Activated CD8-positive, alpha-beta T cell treated with anti-CD3 and anti-CD28 coated beads for 36 hours (primary cell): Measurements from ENCODE around the gene MCF2L2. TPM values are rescaled to one million over a fixed set of nuclear protein-coding genes. Genes with fewer than 3 reads are reported as not detected.

Source experiments
- ATAC-seq: fragments of 200-7000 bp; cut with Tn5 transposase; one replicate; pipeline ENCODE4 v1.10.0; 2021; ENCODE audit warnings: mild to moderate bottlenecking, moderate library complexity
- CTCF ChIA-PET: fragments of 350-600 bp; sonication (Branson Sonifier 250); formaldehyde crosslinking; loops from one replicate; lab custom pipeline; 2021; ENCODE audit warnings: antibody characterized with exemption; lab: Charles Lee
- POLR2A ChIA-PET: fragments of 350-600 bp; sonication (Branson Sonifier 250); formaldehyde crosslinking; loops from one replicate; lab custom pipeline; 2021; ENCODE audit warnings: antibody characterized with exemption; lab: Charles Lee
- DNase-seq: peaks from one replicate; pipeline ENCODE4 v3.0.0-alpha.2; 2020
- H3K27ac Mint-ChIP-seq: one replicate; pipeline ENCODE4 v1.8.0; 2021; ENCODE audit warnings: mild to moderate bottlenecking, mixed read lengths
- H3K27me3 Mint-ChIP-seq: one replicate; pipeline ENCODE4 v1.8.0; 2021; ENCODE audit warnings: mixed read lengths
- H3K36me3 Mint-ChIP-seq: one replicate; pipeline ENCODE4 v1.8.0; 2021; ENCODE audit warnings: low read depth, mixed read lengths
- H3K4me1 Mint-ChIP-seq: one replicate; pipeline ENCODE4 v1.8.0; 2021; ENCODE audit warnings: low read depth, mixed read lengths
- H3K4me3 Mint-ChIP-seq: one replicate; pipeline ENCODE4 v1.8.0; 2021; ENCODE audit warnings: mild to moderate bottlenecking, moderate library complexity, mixed read lengths
- H3K9me3 Mint-ChIP-seq: one replicate; pipeline ENCODE4 v1.8.0; 2021; ENCODE audit warnings: mixed read lengths
- CTCF ChIP-seq: fragments of 200-600 bp; IDR thresholded peaks from one replicate; pipeline ENCODE4 v1.8.0; 2022; ENCODE audit warnings: antibody characterized with exemption, mild to moderate bottlenecking
- intact Hi-C: fragments of 100-400 bp; cut with micrococcal nuclease; formaldehyde crosslinking; loops from one replicate; pipeline ENCODE4 v1.10.0; 2022
- total RNA-seq, 2 experiments: library from RNA; stranded (reverse); gene quantifications; one replicate each; pipeline ENCODE4 v1.2.3, GENCODE V29; 2021

Gene MCF2L2
- total RNA-seq, 2 experiments from 2014 or later, result 3.5 to 3.7 TPM

GRCh38 chr3:183317271-183317670 lies 111.1 kb downstream of the MCF2L2 start:
- no peak overlapping the region for H3K27ac Mint-ChIP-seq
- DNase-seq, result no peak
- intact Hi-C loops, result no loop called here
- no peak overlapping the region for H3K4me3 Mint-ChIP-seq
- POLR2A ChIA-PET, result interaction anchor here (2.0 kb wide), 1 partner anchor 10 kb away, joined by 7 read pairs; no protein-coding TSS in a partner anchor
- CTCF ChIA-PET, result no interaction called here
- peaks cover 18% of the 10 kb centered on the region for H3K4me1 Mint-ChIP-seq
- no peaks in the 10 kb centered on the region for H3K36me3 Mint-ChIP-seq
- TF ChIP-seq CTCF, result no peak
- no peaks in the 10 kb centered on the region for H3K27me3 Mint-ChIP-seq
- ATAC-seq, result no peak
- H3K9me3 Mint-ChIP-seq, result no peaks in the 10 kb centered on the region

GRCh38 chr3:183315739-183316138 lies 112.7 kb downstream of the MCF2L2 start:
- CTCF ChIA-PET, result interaction anchor here (1.1 kb wide), 1 partner anchor 66 kb away, joined by 4 read pairs; no protein-coding TSS in a partner anchor
- no peak for ATAC-seq
- DNase-seq, result no peak
- Mint-ChIP-seq H3K36me3 (peaks cover under 1% of the 10 kb centered on the region), H3K9me3 (no peaks in the 10 kb centered on the region), H3K4me1 (peaks cover 18% of the 10 kb centered on the region), H3K27me3 (no peaks in the 10 kb centered on the region), H3K27ac (no peak overlapping the region), H3K4me3 (no peak overlapping the region)
- POLR2A ChIA-PET, result no interaction called here
- no peak for TF ChIP-seq CTCF
- intact Hi-C loops, result no loop called here

- Mint-ChIP-seq H3K4me1 (peaks cover 12% of the 10 kb centered on the region), H3K9me3 (no peaks in the 10 kb centered on the region), H3K4me3 (no peak overlapping the region), H3K27me3 (no peaks in the 10 kb centered on the region), H3K36me3 (peaks cover 3% of the 10 kb centered on the region), H3K27ac (no peak overlapping the region)
- no peak for DNase-seq
- no peak for ATAC-seq
- intact Hi-C loops, result no loop called here
- TF ChIP-seq CTCF, result no peak
- POLR2A ChIA-PET, result interaction anchor here (0.8 to 1.2 kb wide), 2 partner anchors 28 to 59 kb away, joined by 3 read pairs; no protein-coding TSS in a partner anchor
- CTCF ChIA-PET, result interaction anchor here (1.2 kb wide), 1 partner anchor 191 kb away, joined by 3 read pairs; no protein-coding TSS in a partner anchor
Measured at GRCh38 chr3:183313764-183314163, 114.7 kb downstream of the MCF2L2 start.

- Mint-ChIP-seq H3K4me3 (no peak overlapping the region), H3K4me1 (peaks cover 13% of the 10 kb centered on the region), H3K36me3 (peaks cover 3% of the 10 kb centered on the region), H3K27ac (no peak overlapping the region), H3K9me3 (no peaks in the 10 kb centered on the region), H3K27me3 (no peaks in the 10 kb centered on the region)
- intact Hi-C loops, result no loop called here
- ChIA-PET POLR2A (interaction anchor here (0.9 to 1.2 kb wide), 2 partner anchors 28 to 98 kb away, joined by 3 read pairs; no protein-coding TSS in a partner anchor), CTCF (no interaction called here)
- ATAC-seq, result no peak
- no peak for TF ChIP-seq CTCF
- no peak for DNase-seq
Measured at GRCh38 chr3:183313351-183313750, 115.1 kb downstream of the MCF2L2 start.

GRCh38 chr3:183312433-183312832 lies 116.0 kb downstream of the MCF2L2 start:
- Mint-ChIP-seq H3K27me3 (no peaks in the 10 kb centered on the region), H3K4me3 (no peak overlapping the region), H3K9me3 (no peaks in the 10 kb centered on the region), H3K27ac (no peak overlapping the region), H3K36me3 (peaks cover 3% of the 10 kb centered on the region), H3K4me1 (peaks cover 19% of the 10 kb centered on the region)
- no peak for ATAC-seq
- POLR2A ChIA-PET, result no interaction called here
- CTCF ChIA-PET, result no interaction called here
- intact Hi-C loops, result no loop called here
- DNase-seq, result no peak
- no peak for TF ChIP-seq CTCF
